HepG2 (cell line): ENCODE data around the gene C11orf71. TPM values are rescaled to one million over a fixed set of nuclear protein-coding genes. Genes with fewer than 3 reads are reported as not detected.

Experiments
- ATAC-seq: fragments of 200-7000 bp; cut with Tn5 transposase; 3 replicates; pipeline ENCODE4 v1.9.1; 2020; ENCODE audit warnings: mild to moderate bottlenecking, moderate library complexity
- BruUV-seq: library from RNA; stranded (reverse); fragments of 400-500 nt; replicated peaks from 2 replicates; lab custom pipeline; 2021; lab: Mats Ljungman, UMichigan
- CTCF ChIA-PET: fragments of 300-600 bp; formaldehyde crosslinking; extraction: SDS; loops from one replicate; lab custom pipeline; 2021; ENCODE audit warnings: low total read pairs, inconsistent platforms, low intra/inter-chr PET ratio; lab: Yijun Ruan, JAX
- POLR2A ChIA-PET: fragments of 350-600 bp; sonication (Branson Sonifier 250); formaldehyde crosslinking; loops from one replicate; lab custom pipeline; 2020; ENCODE audit warnings: antibody characterized with exemption, inconsistent platforms; lab: Yijun Ruan, JAX
- DNase-seq: peaks from one replicate; pipeline ENCODE4 v3.0.0-alpha.2; 2015; ENCODE audit warnings: low spot score
- FAIRE-seq: peaks from 3 replicates; lab custom pipeline; 2011; peaks lifted over from hg19 to GRCh38; lab: Jason Lieb, UNC
- H2AFZ ChIP-seq: one replicate; pipeline ENCODE4 v1.6.1; 2011; ENCODE audit warnings: low read length, inconsistent platforms
- H3K27ac ChIP-seq: fragments of 300-600 bp; 3 replicates; pipeline ENCODE4 v1.8.0; 2011; ENCODE audit warnings: mixed run types, mild to moderate bottlenecking, mixed read lengths, low read length, inconsistent platforms; ENCODE audit not compliant: insufficient read depth; ENCODE audit errors: extremely low read length
- H3K27me3 ChIP-seq, 2 experiments: fragments of 200-600 bp in 1 of 2; 2 replicates in 1 of 2; 3 replicates in 1 of 2; pipeline versions ENCODE4 v1.6.0 to v1.8.0; 2011; ENCODE audit warnings: low read length in 2 of 2, mild to moderate bottlenecking in 2 of 2, moderate library complexity in 2 of 2, inconsistent platforms in 1 of 2; ENCODE audit not compliant: insufficient read depth in 2 of 2, control insufficient read depth in 1 of 2
- H3K36me3 ChIP-seq, 2 experiments: fragments of 200-600 bp in 1 of 2; replicated peaks in 1 of 2; 2 replicates in 1 of 2; 3 replicates in 1 of 2; pipeline versions ENCODE4 v1.5.1 to v1.8.0; 2011; ENCODE audit warnings: low read length in 2 of 2, inconsistent platforms in 1 of 2; ENCODE audit not compliant: insufficient read depth in 2 of 2, control insufficient read depth in 1 of 2
- H3K4me1 ChIP-seq: 2 replicates; pipeline ENCODE4 v1.5.1; 2012; ENCODE audit warnings: low read length, inconsistent platforms; ENCODE audit not compliant: insufficient read depth
- H3K4me2 ChIP-seq: 2 replicates; pipeline ENCODE4 v1.6.0; 2011; ENCODE audit warnings: low read depth, low read length, inconsistent platforms
- H3K4me3 ChIP-seq, 3 experiments: fragments of 200-600 bp in 1 of 3; sonication (generic), shearing (Covaris generic) in 1 of 3; replicated peaks in 1 of 3; 2 replicates each; pipeline ENCODE4 v1.5.1; 2011 to 2016; ENCODE audit warnings: low read length in 3 of 3, inconsistent platforms in 2 of 3, low read depth in 2 of 3, mild to moderate bottlenecking in 2 of 3, control low read depth in 1 of 3, mixed read lengths in 1 of 3; ENCODE audit not compliant: insufficient read depth in 1 of 3
- H3K79me2 ChIP-seq: one replicate; pipeline ENCODE4 v1.6.1; 2011; ENCODE audit warnings: low read length, inconsistent platforms; ENCODE audit not compliant: insufficient read depth
- H3K9ac ChIP-seq: 2 replicates; pipeline ENCODE4 v1.6.0; 2011; ENCODE audit warnings: mild to moderate bottlenecking, low read depth, low read length, inconsistent platforms; ENCODE audit not compliant: insufficient read depth
- H3K9me3 ChIP-seq: 2 replicates; pipeline ENCODE4 v1.5.1; 2012; ENCODE audit warnings: mild to moderate bottlenecking, low read length
- H4K20me1 ChIP-seq: 2 replicates; pipeline ENCODE4 v1.6.0; 2011; ENCODE audit warnings: inconsistent platforms, mild to moderate bottlenecking, low read length, moderate library complexity; ENCODE audit not compliant: insufficient read depth
- ERF ChIP-seq: IDR thresholded peaks from 2 replicates; pipeline ENCODE4 v1.6.1; 2018; ENCODE audit warnings: missing biosample characterization, missing genetic modification reagents
- HDAC6 ChIP-seq: fragments of 200-600 bp; sonication (generic); IDR thresholded peaks from 2 replicates; pipeline ENCODE4 v1.7.0; 2017; ENCODE audit warnings: mild to moderate bottlenecking, antibody characterized with exemption, low read length, low read depth
- MTA1 ChIP-seq: sonication (generic); formaldehyde crosslinking; IDR thresholded peaks from 2 replicates; pipeline ENCODE4 v1.4.0; 2020; ENCODE audit warnings: missing genetic modification reagents, mild to moderate bottlenecking, borderline replicate concordance
- RXRB ChIP-seq: IDR thresholded peaks from 2 replicates; pipeline ENCODE4 v1.6.1; 2016; ENCODE audit warnings: borderline replicate concordance, missing genetic modification reagents, missing compliant biosample characterization
- SATB2 ChIP-seq: sonication (generic); formaldehyde crosslinking; IDR thresholded peaks from 2 replicates; pipeline ENCODE4 v1.5.0; 2020; ENCODE audit warnings: missing genetic modification reagents
- SNRNP70 ChIP-seq: fragments of 200-400 bp; formaldehyde crosslinking; IDR thresholded peaks from 2 replicates; pipeline ENCODE4 v1.6.1; 2017; ENCODE audit warnings: mild to moderate bottlenecking, low read depth, low read length, moderate library complexity
- SSRP1 ChIP-seq: IDR thresholded peaks from 2 replicates; pipeline ENCODE4 v1.6.1; 2016; ENCODE audit warnings: control low read depth
- TEAD3 ChIP-seq: optimal IDR thresholded peaks from 2 replicates; pipeline ENCODE3; 2016; ENCODE audit warnings: borderline replicate concordance
- TMF1 ChIP-seq: sonication (generic); formaldehyde crosslinking; IDR thresholded peaks from 2 replicates; pipeline ENCODE4 v1.8.1; 2022; ENCODE audit warnings: low read depth, missing genetic modification reagents
- YEATS4 ChIP-seq: sonication (generic); formaldehyde crosslinking; IDR thresholded peaks from 2 replicates; pipeline ENCODE4 v1.4.0; 2020; ENCODE audit warnings: missing genetic modification reagents, borderline replicate concordance
- ZFP1 ChIP-seq: IDR thresholded peaks from 2 replicates; pipeline ENCODE4 v1.6.1; 2016
- ZFP82 ChIP-seq: sonication (generic); formaldehyde crosslinking; IDR thresholded peaks from 2 replicates; pipeline ENCODE4 v1.5.1; 2020; ENCODE audit warnings: mild to moderate bottlenecking, missing genetic modification reagents, borderline replicate concordance
- ZNF205 ChIP-seq: IDR thresholded peaks from 2 replicates; pipeline ENCODE4 v1.6.1; 2018; ENCODE audit warnings: missing biosample characterization, missing genetic modification reagents
- ZNF329 ChIP-seq: sonication (generic); formaldehyde crosslinking; IDR thresholded peaks from 2 replicates; pipeline ENCODE4 v1.9.0; 2021; ENCODE audit warnings: low read depth, mild to moderate bottlenecking, missing genetic modification reagents
- ZNF530 ChIP-seq: sonication (generic); formaldehyde crosslinking; IDR thresholded peaks from 2 replicates; pipeline ENCODE4 v1.5.0; 2020; ENCODE audit warnings: low read depth, mild to moderate bottlenecking, missing genetic modification reagents
- ZNF644 ChIP-seq: IDR thresholded peaks from 2 replicates; pipeline ENCODE4 v1.6.1; 2016; ENCODE audit warnings: low read depth
- ZSCAN22 ChIP-seq: sonication (generic); formaldehyde crosslinking; IDR thresholded peaks from 2 replicates; pipeline ENCODE4 v1.4.0; 2020; ENCODE audit warnings: mild to moderate bottlenecking, missing genetic modification reagents
- WGBS: methylation state at CpG from one replicate; pipeline ENCODE4 v1.1.6; 2017; ENCODE audit warnings: low lambda C conversion rate; 5-methylcytosine and 5-hydroxymethylcytosine counted together
- in situ Hi-C: cut with HindIII; loops from 2 replicates; pipeline ENCODE4 v1.10.0; 2017; ENCODE audit warnings: low pct_unique_long_range_greater_than_20kb; ENCODE audit not compliant: extremely low pct_ligation_motif_present
- intact Hi-C: fragments of 100-400 bp; cut with micrococcal nuclease; formaldehyde crosslinking; loops from one replicate; pipeline ENCODE4 v1.10.0; 2022; ENCODE audit not compliant: unreplicated experiment
- polyA plus RNA-seq, 8 experiments: library from polyadenylated mRNA; depleted of rRNA in 3 of 8; stranded (reverse) in 7 of 8; unstranded in 1 of 8; fragments of >200 nt; fragmentation: Illumina TruSeq in 4 of 8; extraction: Trizol in 4 of 8; gene quantifications; 2 replicates each; pipeline versions ENCODE4 v1.2.1 to v1.2.3, GENCODE V29; 2011 to 2016; ENCODE audit warnings: low read depth in 4 of 8, missing spikeins in 1 of 8, mixed read lengths in 1 of 8; ENCODE audit not compliant: insufficient read depth in 1 of 8
- total RNA-seq, 5 experiments: library from RNA; depleted of rRNA; stranded (reverse); fragments of >200 nt; fragmentation: Illumina TruSeq; extraction: Trizol; gene quantifications; 2 replicates each; pipeline ENCODE4 v1.2.3, GENCODE V29; 2016; ENCODE audit warnings: low read depth in 1 of 5
- TF ChIP-seq, protein P1 (sequence below): sonication (generic); formaldehyde crosslinking; conservative IDR thresholded peaks from 2 replicates; pipeline ENCODE4 v1.4.0; 2020; ENCODE audit warnings: missing genetic modification reagents
- TF ChIP-seq, protein P2 (sequence below): sonication (generic); formaldehyde crosslinking; IDR thresholded peaks from 2 replicates; pipeline ENCODE4 v1.5.0; 2020; ENCODE audit warnings: missing genetic modification reagents

Gene C11orf71
- total and polyA plus RNA-seq, 2 of the 13 experiments (the other 11 are each of a cell fraction or from before 2014, with no cell fraction given): 7.1 to 7.8 TPM

DNA sequence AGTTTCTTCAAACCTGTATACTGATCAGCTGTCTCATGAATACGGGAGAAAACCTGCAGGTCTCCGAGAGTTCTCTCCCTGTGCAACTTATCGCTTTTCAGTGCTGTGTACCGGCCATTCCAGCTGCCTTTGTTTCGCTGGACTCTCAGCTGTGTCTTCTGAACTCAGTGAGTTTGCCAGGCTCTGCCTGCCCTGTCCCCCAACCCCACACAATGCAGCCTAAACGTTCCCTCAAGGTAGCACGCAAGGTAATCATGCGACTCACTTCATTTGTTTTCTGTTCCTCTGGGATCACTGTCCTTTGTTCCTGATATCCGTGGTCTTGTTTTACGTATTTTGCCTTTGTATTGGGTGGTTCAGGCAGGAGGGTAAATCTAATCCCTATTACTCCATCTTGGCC lies 13.6 kb upstream of the C11orf71 start:
- H3K4me2 ChIP-seq: no peak overlapping the region
- POLR2A ChIA-PET: no interaction called here
- H3K27ac ChIP-seq: no peak overlapping the region
- H3K36me3 ChIP-seq: peaks cover 0 to 13% of the 10 kb centered on the region in 2 experiments; a peak in 3 of 5 replicates
- H3K9ac ChIP-seq: no peak overlapping the region
- in situ Hi-C loops (no loop called here), intact Hi-C loops (no loop called here)
- no peak overlapping the region for H2AFZ ChIP-seq
- H3K79me2 ChIP-seq: no peaks in the 10 kb centered on the region
- no peaks in the 10 kb centered on the region for H3K4me1 ChIP-seq
- no TSS peak for BruUV-seq
- CTCF ChIA-PET: no interaction called here
- no peaks in the 10 kb centered on the region for H3K9me3 ChIP-seq
- FAIRE-seq (no peak), ATAC-seq (no peak), DNase-seq (no peak)
- H3K27me3 ChIP-seq: no peaks in the 10 kb centered on the region
- 91% methylated on average over 10 of the region's 10 CpGs for WGBS
- no peak for TF ChIP-seq SATB2
- TF ChIP-seq HDAC6: no peak
- TF ChIP-seq, protein P1, sequence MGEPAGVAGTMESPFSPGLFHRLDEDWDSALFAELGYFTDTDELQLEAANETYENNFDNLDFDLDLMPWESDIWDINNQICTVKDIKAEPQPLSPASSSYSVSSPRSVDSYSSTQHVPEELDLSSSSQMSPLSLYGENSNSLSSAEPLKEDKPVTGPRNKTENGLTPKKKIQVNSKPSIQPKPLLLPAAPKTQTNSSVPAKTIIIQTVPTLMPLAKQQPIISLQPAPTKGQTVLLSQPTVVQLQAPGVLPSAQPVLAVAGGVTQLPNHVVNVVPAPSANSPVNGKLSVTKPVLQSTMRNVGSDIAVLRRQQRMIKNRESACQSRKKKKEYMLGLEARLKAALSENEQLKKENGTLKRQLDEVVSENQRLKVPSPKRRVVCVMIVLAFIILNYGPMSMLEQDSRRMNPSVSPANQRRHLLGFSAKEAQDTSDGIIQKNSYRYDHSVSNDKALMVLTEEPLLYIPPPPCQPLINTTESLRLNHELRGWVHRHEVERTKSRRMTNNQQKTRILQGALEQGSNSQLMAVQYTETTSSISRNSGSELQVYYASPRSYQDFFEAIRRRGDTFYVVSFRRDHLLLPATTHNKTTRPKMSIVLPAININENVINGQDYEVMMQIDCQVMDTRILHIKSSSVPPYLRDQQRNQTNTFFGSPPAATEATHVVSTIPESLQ (CRISPR knock-in tag): no peak
- no peak for TF ChIP-seq ZNF530 (CRISPR knock-in tag)
- TF ChIP-seq YEATS4: no peak
- TF ChIP-seq, protein P2, sequence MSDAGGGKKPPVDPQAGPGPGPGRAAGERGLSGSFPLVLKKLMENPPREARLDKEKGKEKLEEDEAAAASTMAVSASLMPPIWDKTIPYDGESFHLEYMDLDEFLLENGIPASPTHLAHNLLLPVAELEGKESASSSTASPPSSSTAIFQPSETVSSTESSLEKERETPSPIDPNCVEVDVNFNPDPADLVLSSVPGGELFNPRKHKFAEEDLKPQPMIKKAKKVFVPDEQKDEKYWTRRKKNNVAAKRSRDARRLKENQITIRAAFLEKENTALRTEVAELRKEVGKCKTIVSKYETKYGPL (CRISPR knock-in tag): no peak
- TF ChIP-seq ZNF644 (CRISPR knock-in tag): no peak
- no peak for TF ChIP-seq ZFP82 (CRISPR knock-in tag)
- TF ChIP-seq TMF1 (CRISPR knock-in tag): no peak
- no peak for TF ChIP-seq ZSCAN22 (CRISPR knock-in tag)
- TF ChIP-seq SSRP1 (CRISPR knock-in tag): no peak
- TF ChIP-seq ERF (CRISPR knock-in tag): no peak
- TF ChIP-seq TEAD3 (CRISPR knock-in tag): no peak
- no peak for TF ChIP-seq ZFP1 (CRISPR knock-in tag)
- TF ChIP-seq SNRNP70: no peak
- no peak for TF ChIP-seq ZNF329 (CRISPR knock-in tag)
- TF ChIP-seq RXRB: no peak
- no peak for TF ChIP-seq ZNF205
- no peak for TF ChIP-seq MTA1
- H4K20me1 ChIP-seq: no peaks in the 10 kb centered on the region
- no peak overlapping the region for H3K4me3 ChIP-seq
